ENCODE data around the gene GALNT14. TPM values are rescaled to one million over a fixed set of nuclear protein-coding genes. Genes with fewer than 3 reads are reported as not detected.

Gene GALNT14
- total RNA-seq, 1 experiment from 2014 or later = 6.0 TPM

DNA sequence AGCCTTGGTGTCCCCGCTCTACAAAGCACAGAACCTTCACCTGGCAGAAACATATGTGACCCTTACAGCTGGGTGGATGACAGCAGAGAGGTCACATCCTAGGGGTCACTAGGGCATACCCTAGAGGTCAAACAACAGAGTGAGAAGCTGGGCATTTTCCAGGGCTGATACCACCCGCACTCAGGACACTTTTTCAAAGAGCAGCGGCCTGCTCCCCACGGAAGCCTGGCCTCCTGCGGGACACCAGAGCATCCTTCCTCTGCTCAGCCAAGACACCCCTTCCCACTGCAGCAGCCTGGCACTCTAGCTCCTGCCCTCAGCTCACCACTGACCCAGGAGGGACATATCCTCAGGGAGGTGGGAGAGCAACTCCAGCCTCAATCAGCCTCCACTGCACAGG, 86.0 kb downstream of the GALNT14 start (continued):
- no peak for TF ChIP-seq ATF1 (CRISPR knock-in tag; IDR thresholded peaks at IDR 0.05)

GRCh38 chr2:31051258-31052140, 86.7 kb downstream of the GALNT14 start:
- H3K27me3 Mint-ChIP-seq (ENCODE audit: low read depth) = no peaks in the 10 kb centered on the region
- ATAC-seq (no peak), DNase-seq (ENCODE audit: low spot score) (no peak)
- no peaks in the 10 kb centered on the region for H3K36me3 Mint-ChIP-seq
- H3K4me1 Mint-ChIP-seq = no peaks in the 10 kb centered on the region
- H3K9me3 Mint-ChIP-seq = no peaks in the 10 kb centered on the region
- CTCF ChIA-PET = interaction anchor here (1.2 kb wide), 1 partner anchor 119 kb away, joined by 4 read pairs; no protein-coding TSS in a partner anchor
- TF ChIP-seq ZNF281 (CRISPR knock-in tag; IDR thresholded peaks at IDR 0.05) (no peak), SMAD3 (CRISPR knock-in tag; IDR thresholded peaks at IDR 0.05; ENCODE audit: borderline replicate concordance) (no peak), ZBTB21 (CRISPR knock-in tag; IDR thresholded peaks at IDR 0.05; ENCODE audit: borderline replicate concordance) (no peak), IRF1 (CRISPR knock-in tag; IDR thresholded peaks at IDR 0.05) (no peak), ZNF532 (CRISPR knock-in tag; IDR thresholded peaks at IDR 0.05; ENCODE audit: borderline replicate concordance) (no peak), STAT6 (CRISPR knock-in tag; conservative IDR thresholded peaks at IDR 0.05; ENCODE audit: low read depth) (no peak), ZNF423 (CRISPR knock-in tag; IDR thresholded peaks at IDR 0.05) (no peak)
- TF ChIP-seq, protein P1, sequence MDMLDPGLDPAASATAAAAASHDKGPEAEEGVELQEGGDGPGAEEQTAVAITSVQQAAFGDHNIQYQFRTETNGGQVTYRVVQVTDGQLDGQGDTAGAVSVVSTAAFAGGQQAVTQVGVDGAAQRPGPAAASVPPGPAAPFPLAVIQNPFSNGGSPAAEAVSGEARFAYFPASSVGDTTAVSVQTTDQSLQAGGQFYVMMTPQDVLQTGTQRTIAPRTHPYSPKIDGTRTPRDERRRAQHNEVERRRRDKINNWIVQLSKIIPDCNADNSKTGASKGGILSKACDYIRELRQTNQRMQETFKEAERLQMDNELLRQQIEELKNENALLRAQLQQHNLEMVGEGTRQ (CRISPR knock-in tag; IDR thresholded peaks at IDR 0.05) = no peak
- no peak overlapping the region for H3K4me3 Mint-ChIP-seq
- no peak overlapping the region for H3K27ac Mint-ChIP-seq
- POLR2A ChIA-PET = no interaction called here
